SHP77 (cell line): Measurements from ENCODE around the gene DHCR24.

Experiments
- DNase-seq, 2 experiments: peaks; one replicate each; lab custom pipeline; 2025; lab: John Stamatoyannopoulos, UW

DHCR24 gene

GRCh38 chr1:54815086-54815876 lies 71.7 kb downstream of the DHCR24 start:
- DNase-seq = no peak

- DNase-seq = no peak
Observed at GRCh38 chr1:54814571-54814970, 72.4 kb downstream of the DHCR24 start.

GRCh38 chr1:54814126-54814498 lies 72.9 kb downstream of the DHCR24 start:
- DNase-seq = no peak

GRCh38 chr1:54813485-54814125 lies 73.4 kb downstream of the DHCR24 start:
- no peak for DNase-seq

GRCh38 chr1:54812801-54813484 lies 74.1 kb downstream of the DHCR24 start:
- no peak for DNase-seq

- no peak for DNase-seq
Observed at GRCh38 chr1:54811739-54812655, 75.0 kb downstream of the DHCR24 start.

GRCh38 chr1:54811066-54811465 lies 75.9 kb downstream of the DHCR24 start:
- no peak for DNase-seq

GRCh38 chr1:54810153-54810942 lies 76.6 kb downstream of the DHCR24 start:
- peak; percentile 33 to 51 for DNase-seq

GRCh38 chr1:54809496-54810074 lies 77.4 kb downstream of the DHCR24 start:
- no peak for DNase-seq

- no peak for DNase-seq
Observed at GRCh38 chr1:54808443-54809207, 78.4 kb downstream of the DHCR24 start.

GRCh38 chr1:54807756-54808155 lies 79.2 kb downstream of the DHCR24 start:
- no peak for DNase-seq

GRCh38 chr1:54806931-54807611 lies 79.9 kb downstream of the DHCR24 start:
- DNase-seq = no peak

- DNase-seq = no peak
Observed at GRCh38 chr1:54805981-54806381, 81.0 kb downstream of the DHCR24 start.

GRCh38 chr1:54805466-54805865 lies 81.5 kb downstream of the DHCR24 start:
- DNase-seq = no peak

GRCh38 chr1:54804471-54805132 lies 82.4 kb downstream of the DHCR24 start:
- no peak for DNase-seq

GRCh38 chr1:54803761-54804470 lies 83.1 kb downstream of the DHCR24 start:
- DNase-seq = no peak

GRCh38 chr1:54800899-54801759 lies 85.9 kb downstream of the DHCR24 start, which contains the start of gene TTC22:
TSS of gene TTC22 (minus strand) at chr1:54801323. CDS start at chr1:54801163, 160 bp downstream.
- DNase-seq = no peak
